ENCODE results near the gene SLC25A31. TPM values are rescaled to one million over a fixed set of nuclear protein-coding genes. Genes with fewer than 3 reads are reported as not detected.
A peak's percentile ranks its signal among the peaks of the same experiment; 100 is the strongest.

The SLC25A31 gene
- not detected in 2 replicates for polyA plus RNA-seq (2013)

- H3K79me1 ChIP-seq (ENCODE audit: low read length), result no peaks in the 10 kb centered on the region
- no peak within 1 kb of the TSS for H2BK120ac ChIP-seq (ENCODE audit: insufficient read depth, low read length, poor library complexity)
- no peak within 1 kb of the TSS for H2BK5ac ChIP-seq (ENCODE audit: low read depth, low read length, poor library complexity)
- H3K14ac ChIP-seq (ENCODE audit: low read length), result no peak within 1 kb of the TSS
- H4K91ac ChIP-seq (ENCODE audit: low read depth, low read length), result no peak within 1 kb of the TSS
- H3K4me1 ChIP-seq (ENCODE audit: control insufficient read depth in 1 of 2, insufficient read depth in 2 of 2, low read length in 2 of 2), result no peaks in the 10 kb centered on the region
- WGBS (ENCODE audit: extremely low coverage, insufficient coverage, insufficient read length), result no CpG with 5 or more reads among the region's 64 CpGs
- no peak within 1 kb of the TSS for H3K4me3 ChIP-seq (ENCODE audit: low read depth, low read length)
- no peak within 1 kb of the TSS for H3K9ac ChIP-seq (ENCODE audit: low read length)
- H3K18ac ChIP-seq (ENCODE audit: low read length), result no peak within 1 kb of the TSS
- H3K4me2 ChIP-seq (ENCODE audit: low read length), result no peak within 1 kb of the TSS
- H3K23ac ChIP-seq (ENCODE audit: low read length), result no peak within 1 kb of the TSS
- no peak within 1 kb of the TSS for H3K27ac ChIP-seq (ENCODE audit: low read depth, low read length)
- no peaks in the 10 kb centered on the region for H3K79me2 ChIP-seq (ENCODE audit: control insufficient read depth, insufficient read depth, low read length, poor library complexity)
- no peaks in the 10 kb centered on the region for H3K9me3 ChIP-seq (ENCODE audit: insufficient read depth, low read depth, low read length)
- no peak within 1 kb of the TSS for H4K12ac ChIP-seq (ENCODE audit: low read depth, low read length)
- H4K8ac ChIP-seq (ENCODE audit: low read depth, low read length), result no peak within 1 kb of the TSS
- no peak within 1 kb of the TSS for H2AFZ ChIP-seq (ENCODE audit: insufficient read depth, low read length, poor library complexity)
- no peaks in the 10 kb centered on the region for H3K36me3 ChIP-seq (ENCODE audit: control insufficient read depth in 1 of 2, insufficient read depth in 2 of 2, low read length in 2 of 2)
- no peak within 1 kb of the TSS for H2AK5ac ChIP-seq (ENCODE audit: low read length)
- no peak within 1 kb of the TSS for H3K4ac ChIP-seq (ENCODE audit: low read depth, low read length)
- no peaks in the 10 kb centered on the region for H3K27me3 ChIP-seq (ENCODE audit: insufficient read depth, low read length)
- H2BK12ac ChIP-seq (ENCODE audit: low read length), result no peak within 1 kb of the TSS
- no peak for DNase-seq
These were observed at the start of gene SLC25A31 for GRCh38 chr4:127730142-127730913. TSS of gene SLC25A31 (plus strand) at chr4:127730400. CDS start at chr4:127730546, 146 bp downstream.

GRCh38 chr4:127685292-127685691 is 44.9 kb upstream of the SLC25A31 start:
- H2BK12ac ChIP-seq (ENCODE audit: low read length), result no peak overlapping the region
- H3K18ac ChIP-seq (ENCODE audit: low read length), result no peak overlapping the region
- H3K14ac ChIP-seq (ENCODE audit: low read length), result no peak overlapping the region
- H3K27ac ChIP-seq (ENCODE audit: low read depth, low read length), result no peak overlapping the region
- H2BK120ac ChIP-seq (ENCODE audit: insufficient read depth, low read length, poor library complexity), result no peak overlapping the region
- H3K4ac ChIP-seq (ENCODE audit: low read depth, low read length), result no peak overlapping the region
- H4K8ac ChIP-seq (ENCODE audit: low read depth, low read length), result no peak overlapping the region
- H2AFZ ChIP-seq (ENCODE audit: insufficient read depth, low read length, poor library complexity), result no peak overlapping the region
- H2AK5ac ChIP-seq (ENCODE audit: low read length), result no peak overlapping the region
- peak; percentile 31 to 96 for DNase-seq
- H3K23ac ChIP-seq (ENCODE audit: low read length), result no peak overlapping the region
- no peak overlapping the region for H4K12ac ChIP-seq (ENCODE audit: low read depth, low read length)
- H2BK5ac ChIP-seq (ENCODE audit: low read depth, low read length, poor library complexity), result no peak overlapping the region
- no peak overlapping the region for H3K4me2 ChIP-seq (ENCODE audit: low read length)
- H3K36me3 ChIP-seq (ENCODE audit: control insufficient read depth in 1 of 2, insufficient read depth in 2 of 2, low read length in 2 of 2), result no peaks in the 10 kb centered on the region
- no peaks in the 10 kb centered on the region for H3K27me3 ChIP-seq (ENCODE audit: insufficient read depth, low read length)
- H3K9ac ChIP-seq (ENCODE audit: low read length), result no peak overlapping the region
- no peak overlapping the region for H3K4me3 ChIP-seq (ENCODE audit: low read depth, low read length)
- H3K79me1 ChIP-seq (ENCODE audit: low read length), result peaks cover 2% of the 10 kb centered on the region
- H3K9me3 ChIP-seq (ENCODE audit: insufficient read depth, low read depth, low read length), result no peaks in the 10 kb centered on the region
- no peak overlapping the region for H4K91ac ChIP-seq (ENCODE audit: low read depth, low read length)
- no peaks in the 10 kb centered on the region for H3K79me2 ChIP-seq (ENCODE audit: control insufficient read depth, insufficient read depth, low read length, poor library complexity)
- H3K4me1 ChIP-seq (ENCODE audit: control insufficient read depth in 1 of 2, insufficient read depth in 2 of 2, low read length in 2 of 2), result peaks cover 0 to 3% of the 10 kb centered on the region in 2 experiments

GRCh38 chr4:127686658-127687057 is 43.5 kb upstream of the SLC25A31 start:
- Histone ChIP-seq H3K4me1 (ENCODE audit: control insufficient read depth in 1 of 2, insufficient read depth in 2 of 2, low read length in 2 of 2) (peaks cover 0 to 3% of the 10 kb centered on the region in 2 experiments), H3K27me3 (ENCODE audit: insufficient read depth, low read length) (no peaks in the 10 kb centered on the region), H3K9me3 (ENCODE audit: insufficient read depth, low read depth, low read length) (no peaks in the 10 kb centered on the region), H3K9ac (ENCODE audit: low read length) (no peak overlapping the region), H2BK5ac (ENCODE audit: low read depth, low read length, poor library complexity) (no peak overlapping the region), H3K27ac (ENCODE audit: low read depth, low read length) (no peak overlapping the region), H2BK120ac (ENCODE audit: insufficient read depth, low read length, poor library complexity) (no peak overlapping the region), H3K36me3 (ENCODE audit: control insufficient read depth in 1 of 2, insufficient read depth in 2 of 2, low read length in 2 of 2) (no peaks in the 10 kb centered on the region), H3K79me2 (ENCODE audit: control insufficient read depth, insufficient read depth, low read length, poor library complexity) (no peaks in the 10 kb centered on the region), H2BK12ac (ENCODE audit: low read length) (no peak overlapping the region), H3K14ac (ENCODE audit: low read length) (no peak overlapping the region), H3K79me1 (ENCODE audit: low read length) (peaks cover 2% of the 10 kb centered on the region), H3K4ac (ENCODE audit: low read depth, low read length) (no peak overlapping the region), H2AK5ac (ENCODE audit: low read length) (no peak overlapping the region), H3K18ac (ENCODE audit: low read length) (no peak overlapping the region), H3K4me3 (ENCODE audit: low read depth, low read length) (no peak overlapping the region), H4K12ac (ENCODE audit: low read depth, low read length) (no peak overlapping the region), H3K4me2 (ENCODE audit: low read length) (peak overlapping the region; percentile 14), H4K91ac (ENCODE audit: low read depth, low read length) (no peak overlapping the region), H4K8ac (ENCODE audit: low read depth, low read length) (no peak overlapping the region), H3K23ac (ENCODE audit: low read length) (no peak overlapping the region), H2AFZ (ENCODE audit: insufficient read depth, low read length, poor library complexity) (no peak overlapping the region)
- DNase-seq, result peak in 1 of 2 donors; percentile 79
- no CpG with 5 or more reads among the region's 2 CpGs for WGBS (ENCODE audit: extremely low coverage, insufficient coverage, insufficient read length)

- Histone ChIP-seq H3K4me3 (ENCODE audit: low read depth, low read length) (no peak overlapping the region), H3K4me1 (ENCODE audit: control insufficient read depth in 1 of 2, insufficient read depth in 2 of 2, low read length in 2 of 2) (peaks cover 0 to 3% of the 10 kb centered on the region in 2 experiments), H3K4me2 (ENCODE audit: low read length) (no peak overlapping the region), H3K4ac (ENCODE audit: low read depth, low read length) (no peak overlapping the region), H2AFZ (ENCODE audit: insufficient read depth, low read length, poor library complexity) (no peak overlapping the region), H3K18ac (ENCODE audit: low read length) (no peak overlapping the region), H4K8ac (ENCODE audit: low read depth, low read length) (no peak overlapping the region), H3K9ac (ENCODE audit: low read length) (no peak overlapping the region), H3K27ac (ENCODE audit: low read depth, low read length) (peak overlapping the region; percentile 9), H2BK12ac (ENCODE audit: low read length) (no peak overlapping the region), H4K91ac (ENCODE audit: low read depth, low read length) (no peak overlapping the region), H3K79me2 (ENCODE audit: control insufficient read depth, insufficient read depth, low read length, poor library complexity) (no peaks in the 10 kb centered on the region), H3K36me3 (ENCODE audit: control insufficient read depth in 1 of 2, insufficient read depth in 2 of 2, low read length in 2 of 2) (no peaks in the 10 kb centered on the region), H3K27me3 (ENCODE audit: insufficient read depth, low read length) (no peaks in the 10 kb centered on the region), H3K9me3 (ENCODE audit: insufficient read depth, low read depth, low read length) (no peaks in the 10 kb centered on the region), H2AK5ac (ENCODE audit: low read length) (no peak overlapping the region), H3K23ac (ENCODE audit: low read length) (no peak overlapping the region), H2BK5ac (ENCODE audit: low read depth, low read length, poor library complexity) (no peak overlapping the region), H2BK120ac (ENCODE audit: insufficient read depth, low read length, poor library complexity) (no peak overlapping the region), H3K79me1 (ENCODE audit: low read length) (peaks cover 2% of the 10 kb centered on the region), H3K14ac (ENCODE audit: low read length) (no peak overlapping the region), H4K12ac (ENCODE audit: low read depth, low read length) (no peak overlapping the region)
- no CpG with 5 or more reads among the region's 7 CpGs for WGBS (ENCODE audit: extremely low coverage, insufficient coverage, insufficient read length)
- DNase-seq, result peak in 1 of 2 donors; percentile 48
These were observed 42.6 kb upstream of the SLC25A31 start for GRCh38 chr4:127687580-127687979.

Data from trophoblast cell (in vitro differentiated cells and primary cell).